Measurements from ENCODE around the gene MYO18A. TPM values are rescaled to one million over a fixed set of nuclear protein-coding genes. Genes with fewer than 3 reads are reported as not detected.

The MYO18A gene
- total RNA-seq, 1 donor = 59.6 TPM

GRCh38 chr17:29166507-29166887 lies 13.7 kb downstream of the MYO18A start:
- TF ChIP-seq CTCF (IDR thresholded peaks at IDR 0.05; ENCODE audit: insufficient read depth, low read depth, low read length) = no peak
- no peak overlapping the region for H3K4me3 ChIP-seq (ENCODE audit: low read depth, low read length)
- no peak for DNase-seq (ENCODE audit: low read depth)

- TF ChIP-seq CTCF (IDR thresholded peaks at IDR 0.05; ENCODE audit: insufficient read depth, low read depth, low read length) = no peak
- DNase-seq (ENCODE audit: low read depth) = no peak
- H3K4me3 ChIP-seq (ENCODE audit: low read depth, low read length) = no peak overlapping the region
These were observed 14.2 kb downstream of the MYO18A start for GRCh38 chr17:29165800-29166506.

- TF ChIP-seq CTCF (IDR thresholded peaks at IDR 0.05; ENCODE audit: insufficient read depth, low read depth, low read length) = no peak
- no peak for DNase-seq (ENCODE audit: low read depth)
- no peak overlapping the region for H3K4me3 ChIP-seq (ENCODE audit: low read depth, low read length)
These were observed 14.9 kb downstream of the MYO18A start for GRCh38 chr17:29165261-29165660.

GRCh38 chr17:29163563-29163962 lies 16.6 kb downstream of the MYO18A start:
- peak; percentile 54 for DNase-seq (ENCODE audit: low read depth)
- H3K4me3 ChIP-seq (ENCODE audit: low read depth, low read length) = no peak overlapping the region

GRCh38 chr17:29162909-29163341 lies 17.3 kb downstream of the MYO18A start:
- TF ChIP-seq CTCF (IDR thresholded peaks at IDR 0.05; ENCODE audit: insufficient read depth, low read depth, low read length) = no peak
- DNase-seq (ENCODE audit: low read depth) = peak; percentile 26
- no peak overlapping the region for H3K4me3 ChIP-seq (ENCODE audit: low read depth, low read length)

More at GRCh38 chr17:29163563-29163962, 16.6 kb downstream of the MYO18A start:
- no peak for TF ChIP-seq CTCF (IDR thresholded peaks at IDR 0.05; ENCODE audit: insufficient read depth, low read depth, low read length)

GRCh38 chr17:29162082-29162908 lies 17.9 kb downstream of the MYO18A start:
- no peak for DNase-seq (ENCODE audit: low read depth)
- no peak overlapping the region for H3K4me3 ChIP-seq (ENCODE audit: low read depth, low read length)
- TF ChIP-seq CTCF (IDR thresholded peaks at IDR 0.05; ENCODE audit: insufficient read depth, low read depth, low read length) = no peak
